Endodermal cell (in vitro differentiated cells): ENCODE data around the gene MRFAP1. TPM values are rescaled to one million over a fixed set of nuclear protein-coding genes. Genes with fewer than 3 reads are reported as not detected.

Experiments
- DNase-seq: peaks from one replicate; pipeline ENCODE4 v3.0.0-alpha.2; 2017
- H3K27ac ChIP-seq: 2 replicates; pipeline ENCODE4 v1.5.1; 2013; ENCODE audit warnings: mild to moderate bottlenecking, low read depth, low read length, moderate library complexity
- H3K27me3 ChIP-seq: 2 replicates; pipeline ENCODE4 v1.6.1; 2013; ENCODE audit warnings: mild to moderate bottlenecking, low read length, moderate library complexity; ENCODE audit not compliant: insufficient read depth, control insufficient read depth, poor library complexity, severe bottlenecking
- H3K36me3 ChIP-seq: 2 replicates; pipeline ENCODE4 v1.7.0; 2013; ENCODE audit warnings: mild to moderate bottlenecking, low read length, moderate library complexity; ENCODE audit not compliant: control insufficient read depth, insufficient read depth
- H3K4me1 ChIP-seq: one replicate; pipeline ENCODE4 v1.7.0; 2013; ENCODE audit warnings: low read length; ENCODE audit not compliant: control insufficient read depth, insufficient read depth
- H3K4me3 ChIP-seq: 2 replicates; pipeline ENCODE4 v1.5.1; 2013; ENCODE audit warnings: mild to moderate bottlenecking, low read length, moderate library complexity
- H3K9ac ChIP-seq: 2 replicates; pipeline ENCODE4 v1.6.1; 2013; ENCODE audit warnings: mild to moderate bottlenecking, low read length, moderate library complexity; ENCODE audit not compliant: poor library complexity, severe bottlenecking; ENCODE audit errors: extremely low read depth
- H3K9me3 ChIP-seq: 2 replicates; pipeline ENCODE4 v1.6.1; 2013; ENCODE audit warnings: mild to moderate bottlenecking, low read length, moderate library complexity; ENCODE audit not compliant: control insufficient read depth
- H3K27ac Mint-ChIP-seq: 2 replicates; pipeline ENCODE4 v1.8.0; 2020; ENCODE audit warnings: mixed read lengths
- H3K27me3 Mint-ChIP-seq: 2 replicates; pipeline ENCODE4 v1.8.0; 2021; ENCODE audit warnings: mild to moderate bottlenecking, mixed read lengths; ENCODE audit not compliant: insufficient read depth
- H3K36me3 Mint-ChIP-seq: 2 replicates; pipeline ENCODE4 v1.8.0; 2020; ENCODE audit warnings: low read depth, mixed read lengths
- H3K4me1 Mint-ChIP-seq: 2 replicates; pipeline ENCODE4 v1.8.0; 2020; ENCODE audit warnings: mixed read lengths
- H3K4me3 Mint-ChIP-seq: 2 replicates; pipeline ENCODE4 v1.8.0; 2020; ENCODE audit warnings: mild to moderate bottlenecking, moderate library complexity, mixed read lengths
- H3K9me3 Mint-ChIP-seq: 2 replicates; pipeline ENCODE4 v1.8.0; 2020; ENCODE audit warnings: mild to moderate bottlenecking, mixed read lengths
- CTCF ChIP-seq: fragments of 200-600 bp; sonication (generic); conservative IDR thresholded peaks from 2 replicates; pipeline ENCODE4 v1.5.0; 2021; ENCODE audit warnings: antibody characterized with exemption, mild to moderate bottlenecking
- WGBS, 2 experiments: methylation state at CpG; one replicate each; pipeline versions ENCODE4 v1.1.5 to v1.1.7; 2013; ENCODE audit warnings: missing lambda C conversion rate in 2 of 2, mixed read lengths in 1 of 2; ENCODE audit not compliant: insufficient coverage in 1 of 2, insufficient read length in 1 of 2; 5-methylcytosine and 5-hydroxymethylcytosine counted together
- total RNA-seq, 2 donors: library from RNA; stranded (reverse); fragmentation: NEBNext Ultra II Directional in 1 of 2; extraction: Animal tissue kit (Norgen Biotek cat#: 25700) in 1 of 2; gene quantifications; 2 replicates in 1 of 2; 3 replicates in 1 of 2; pipeline ENCODE4 v1.2.1, GENCODE V29; 2021

Gene MRFAP1
- total RNA-seq, 2 donors from 2014 or later, result 231 to 239 TPM

GRCh38 chr4:6659897-6660296 is 19.4 kb downstream of the MRFAP1 start:
- H3K9me3 Mint-ChIP-seq, result no peaks in the 10 kb centered on the region
- no peaks in the 10 kb centered on the region for H3K36me3 Mint-ChIP-seq
- H3K4me3 Mint-ChIP-seq, result no peak overlapping the region
- Histone ChIP-seq H3K4me3 (no peak overlapping the region), H3K27me3 (peaks cover 32% of the 10 kb centered on the region), H3K4me1 (no peaks in the 10 kb centered on the region), H3K9me3 (no peaks in the 10 kb centered on the region), H3K9ac (no peak overlapping the region), H3K36me3 (no peaks in the 10 kb centered on the region), H3K27ac (no peak overlapping the region)
- peaks cover 50% of the 10 kb centered on the region for H3K27me3 Mint-ChIP-seq
- WGBS, 2 experiments, result 92 to 96% methylated on average over 1 to 2 of the region's 2 CpGs
- no peaks in the 10 kb centered on the region for H3K4me1 Mint-ChIP-seq
- H3K27ac Mint-ChIP-seq, result no peak overlapping the region
- no peak for TF ChIP-seq CTCF
- no peak for DNase-seq

- Mint-ChIP-seq H3K4me3 (no peak overlapping the region), H3K27me3 (peaks cover 50% of the 10 kb centered on the region), H3K36me3 (no peaks in the 10 kb centered on the region), H3K27ac (no peak overlapping the region), H3K9me3 (no peaks in the 10 kb centered on the region), H3K4me1 (no peaks in the 10 kb centered on the region)
- 95% methylated on average over 3 of the region's 3 CpGs for WGBS, 2 experiments
- DNase-seq, result no peak
- Histone ChIP-seq H3K4me3 (no peak overlapping the region), H3K27ac (no peak overlapping the region), H3K4me1 (no peaks in the 10 kb centered on the region), H3K36me3 (no peaks in the 10 kb centered on the region), H3K27me3 (peaks cover 32% of the 10 kb centered on the region), H3K9me3 (no peaks in the 10 kb centered on the region), H3K9ac (no peak overlapping the region)
- no peak for TF ChIP-seq CTCF
Observed at GRCh38 chr4:6660430-6660829, 19.9 kb downstream of the MRFAP1 start.

GRCh38 chr4:6662591-6662990 is 22.1 kb downstream of the MRFAP1 start:
- no peaks in the 10 kb centered on the region for H3K36me3 Mint-ChIP-seq
- WGBS, 2 experiments, result 90% methylated on average over 2 of the region's 3 CpGs; no CpG with 5 or more reads in 1 of the 2 experiments

More at GRCh38 chr4:6662591-6662990, 22.1 kb downstream of the MRFAP1 start:
- peaks cover 32% of the 10 kb centered on the region for H3K27me3 ChIP-seq
- H3K9ac ChIP-seq, result no peak overlapping the region
- H3K4me3 Mint-ChIP-seq, result no peak overlapping the region
- H3K9me3 Mint-ChIP-seq, result no peaks in the 10 kb centered on the region
- H3K27ac ChIP-seq, result no peak overlapping the region
- no peaks in the 10 kb centered on the region for H3K4me1 Mint-ChIP-seq
- H3K4me1 ChIP-seq, result no peaks in the 10 kb centered on the region
- no peak for DNase-seq
- no peak for TF ChIP-seq CTCF
- H3K27me3 Mint-ChIP-seq, result peaks cover 50% of the 10 kb centered on the region
- H3K27ac Mint-ChIP-seq, result no peak overlapping the region
- no peak overlapping the region for H3K4me3 ChIP-seq
- no peaks in the 10 kb centered on the region for H3K9me3 ChIP-seq
- H3K36me3 ChIP-seq, result no peaks in the 10 kb centered on the region
